Activated T-helper 17 cell treated with anti-CD3 and anti-CD28 coated beads, Interleukin-2, amount 50 U/mL, for 72 hours (primary cell): ENCODE results near the gene VPREB3. TPM values are rescaled to one million over a fixed set of nuclear protein-coding genes. Genes with fewer than 3 reads are reported as not detected.
A peak's percentile ranks its signal among the peaks of the same experiment; 100 is the strongest.

ENCODE experiments used
- ATAC-seq: fragments of 150-1000 bp; cut with Tn5 transposase; replicated peaks from 2 replicates; pipeline ENCODE4 v1.10.0; 2021; ENCODE audit warnings: mild to moderate bottlenecking, moderate library complexity
- H3K27ac Mint-ChIP-seq: one replicate; pipeline ENCODE4 v1.8.0; 2022; ENCODE audit warnings: mixed read lengths
- H3K27me3 Mint-ChIP-seq: one replicate; pipeline ENCODE4 v1.8.0; 2022; ENCODE audit warnings: mixed read lengths
- H3K36me3 Mint-ChIP-seq: one replicate; pipeline ENCODE4 v1.8.0; 2022; ENCODE audit warnings: low read depth, mild to moderate bottlenecking, mixed read lengths
- H3K4me1 Mint-ChIP-seq: one replicate; pipeline ENCODE4 v1.8.0; 2022; ENCODE audit warnings: mixed read lengths
- H3K4me3 Mint-ChIP-seq: one replicate; pipeline ENCODE4 v1.8.0; 2022; ENCODE audit warnings: mild to moderate bottlenecking, mixed read lengths
- H3K9me3 Mint-ChIP-seq: one replicate; pipeline ENCODE4 v1.8.0; 2022; ENCODE audit warnings: mixed read lengths
- total RNA-seq, 2 donors: library from RNA; stranded (reverse); gene quantifications; one replicate each; pipeline ENCODE4 v1.2.3, GENCODE V29; 2022

The VPREB3 gene
- total RNA-seq, 2 donors from 2014 or later, result not detected

DNA sequence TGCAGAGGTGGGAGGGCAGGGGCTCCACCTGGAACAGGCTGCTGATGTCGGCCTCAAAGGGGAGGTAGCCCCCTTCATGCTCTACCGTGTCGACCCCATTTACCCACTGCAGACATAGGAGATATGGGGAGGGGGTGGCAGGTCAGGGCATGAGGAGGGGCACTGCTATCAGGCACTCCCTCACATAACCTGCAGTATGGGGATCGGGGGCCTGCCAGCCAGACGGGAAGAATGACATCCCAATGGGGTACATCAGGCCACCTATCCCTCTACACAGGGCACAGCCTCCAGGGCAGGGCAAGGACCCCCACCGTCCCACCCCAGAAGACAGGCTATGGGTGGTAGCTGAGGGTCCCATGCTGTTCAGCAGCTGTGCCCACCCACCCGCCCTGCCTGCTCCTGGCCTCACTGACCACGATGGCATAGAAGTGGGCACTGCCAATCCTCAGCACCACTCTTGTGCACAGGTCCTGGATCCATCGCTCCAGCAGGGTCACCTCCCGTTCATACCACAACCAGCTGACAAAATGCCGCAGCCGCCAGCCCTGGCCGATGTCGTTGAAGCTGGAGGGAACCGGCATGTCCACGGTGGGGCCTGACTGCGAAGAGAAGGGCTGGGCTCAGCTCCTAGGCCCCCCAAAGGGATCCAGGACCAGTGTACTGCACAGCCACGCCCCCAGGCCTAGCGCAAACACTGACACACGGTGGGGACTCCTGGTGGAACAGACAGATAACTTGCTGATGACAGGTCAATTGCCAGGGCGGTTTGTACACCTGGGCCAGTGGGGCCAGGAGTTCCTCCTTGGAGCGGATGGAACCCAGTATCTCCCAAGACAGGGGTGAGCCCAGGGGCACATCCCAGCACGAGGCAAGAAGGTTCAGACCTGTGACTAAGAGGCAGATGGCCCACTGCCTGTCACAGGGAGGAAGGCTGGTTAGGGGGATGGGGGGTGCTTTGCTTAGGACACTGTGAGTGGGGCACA is 39.3 kb downstream of the VPREB3 start:
- H3K4me1 Mint-ChIP-seq, result peaks cover 7% of the 10 kb centered on the region
- H3K36me3 Mint-ChIP-seq, result peaks cover 43% of the 10 kb centered on the region
- peak overlapping the region; percentile 72 for H3K4me3 Mint-ChIP-seq
- no peaks in the 10 kb centered on the region for H3K27me3 Mint-ChIP-seq
- no peak for ATAC-seq
- peak overlapping the region; percentile 65 for H3K27ac Mint-ChIP-seq
- H3K9me3 Mint-ChIP-seq, result no peaks in the 10 kb centered on the region

DNA sequence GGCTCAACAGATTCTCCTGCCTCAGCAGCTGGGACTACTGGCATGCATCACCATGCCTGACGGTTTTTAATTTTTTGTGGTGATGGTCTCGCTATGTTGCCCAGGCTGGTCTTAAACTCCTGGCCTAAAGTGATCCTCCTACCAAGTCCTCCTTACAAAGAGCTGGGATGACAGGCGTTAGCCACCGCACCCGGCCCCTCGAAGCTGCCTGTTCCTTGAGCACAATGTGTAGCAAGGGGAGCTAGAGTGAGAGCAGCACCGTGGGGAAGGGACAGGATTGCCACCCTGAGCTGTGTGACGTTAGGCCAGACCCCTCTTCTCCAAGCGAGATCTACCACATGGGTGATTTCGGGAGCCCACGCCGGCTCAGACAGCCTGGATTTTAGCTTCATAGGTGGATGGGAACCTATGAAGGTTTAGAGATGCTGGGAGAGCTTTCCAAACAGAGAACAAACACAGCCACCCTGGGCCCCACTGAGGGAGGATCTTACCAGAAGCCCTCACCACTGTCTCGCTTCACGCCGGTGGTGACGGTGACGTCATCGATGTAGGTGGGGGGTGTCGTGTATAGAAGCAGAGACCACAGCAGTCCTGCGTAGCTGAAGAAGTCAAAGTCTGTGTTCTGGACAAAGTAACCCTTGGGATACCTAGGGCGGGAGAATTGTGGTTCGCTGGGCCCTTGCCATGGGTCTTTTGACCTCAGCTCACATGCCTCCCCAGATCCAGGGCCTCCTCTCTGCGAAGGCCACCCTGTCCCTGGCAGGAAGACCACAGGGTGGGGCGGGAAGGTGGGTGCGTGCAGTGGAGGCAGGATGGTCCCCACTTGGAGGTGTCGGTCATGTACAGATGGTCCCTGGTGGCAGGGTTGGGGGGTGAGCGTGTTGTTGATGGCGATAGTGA is 40.3 kb downstream of the VPREB3 start:
- no peaks in the 10 kb centered on the region for H3K9me3 Mint-ChIP-seq
- no peak for ATAC-seq
- no peaks in the 10 kb centered on the region for H3K27me3 Mint-ChIP-seq
- H3K27ac Mint-ChIP-seq, result no peak overlapping the region
- H3K36me3 Mint-ChIP-seq, result peaks cover 52% of the 10 kb centered on the region
- no peak overlapping the region for H3K4me3 Mint-ChIP-seq
- peaks cover 14% of the 10 kb centered on the region for H3K4me1 Mint-ChIP-seq

DNA sequence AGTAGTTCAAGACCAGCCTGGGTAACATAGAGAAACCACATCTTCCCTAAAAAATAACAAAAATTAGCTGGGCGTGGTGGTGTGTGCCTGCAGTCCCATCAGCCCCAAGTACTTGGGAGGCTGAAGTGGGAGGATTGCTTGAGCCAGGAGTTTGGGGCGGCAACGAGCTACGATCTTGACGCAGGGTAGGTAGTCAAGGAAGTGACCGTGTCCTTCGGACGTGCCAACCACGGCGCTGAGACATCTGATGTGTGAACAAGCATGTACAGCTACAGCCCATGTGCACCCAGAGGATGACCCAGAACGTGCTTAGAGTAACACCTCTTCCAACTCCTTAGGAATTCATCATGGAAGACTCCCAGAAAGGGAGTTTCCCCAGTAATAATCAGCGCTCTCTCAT is 42.0 kb downstream of the VPREB3 start:
- Mint-ChIP-seq H3K9me3 (no peaks in the 10 kb centered on the region), H3K4me1 (peaks cover 25% of the 10 kb centered on the region), H3K27ac (no peak overlapping the region), H3K4me3 (no peak overlapping the region), H3K27me3 (no peaks in the 10 kb centered on the region), H3K36me3 (peaks cover 69% of the 10 kb centered on the region)
- ATAC-seq, result no peak

DNA sequence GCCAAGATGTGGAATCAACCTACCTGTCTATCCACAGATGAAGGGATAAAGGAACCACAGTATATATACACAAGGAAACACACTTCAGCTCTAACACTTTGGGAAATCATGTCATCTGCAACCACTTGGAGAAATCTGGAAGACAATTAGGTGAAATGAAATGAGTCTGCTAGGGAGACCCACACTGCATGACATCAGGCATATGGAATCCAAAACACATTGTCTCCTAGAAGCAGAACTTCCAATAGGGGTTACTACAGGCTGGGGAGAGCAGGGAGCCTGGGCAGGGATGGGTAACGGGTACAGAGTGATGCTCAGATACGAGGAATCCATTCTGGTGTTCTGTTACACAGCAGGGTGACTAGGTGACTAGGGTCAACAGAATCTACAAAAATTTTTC is 45.1 kb downstream of the VPREB3 start:
- H3K36me3 Mint-ChIP-seq, result peaks cover 96% of the 10 kb centered on the region
- H3K4me3 Mint-ChIP-seq, result no peak overlapping the region
- H3K4me1 Mint-ChIP-seq, result peaks cover 49% of the 10 kb centered on the region
- H3K9me3 Mint-ChIP-seq, result no peaks in the 10 kb centered on the region
- peak overlapping the region; percentile 83 for H3K27ac Mint-ChIP-seq
- H3K27me3 Mint-ChIP-seq, result no peaks in the 10 kb centered on the region
- no peak for ATAC-seq

DNA sequence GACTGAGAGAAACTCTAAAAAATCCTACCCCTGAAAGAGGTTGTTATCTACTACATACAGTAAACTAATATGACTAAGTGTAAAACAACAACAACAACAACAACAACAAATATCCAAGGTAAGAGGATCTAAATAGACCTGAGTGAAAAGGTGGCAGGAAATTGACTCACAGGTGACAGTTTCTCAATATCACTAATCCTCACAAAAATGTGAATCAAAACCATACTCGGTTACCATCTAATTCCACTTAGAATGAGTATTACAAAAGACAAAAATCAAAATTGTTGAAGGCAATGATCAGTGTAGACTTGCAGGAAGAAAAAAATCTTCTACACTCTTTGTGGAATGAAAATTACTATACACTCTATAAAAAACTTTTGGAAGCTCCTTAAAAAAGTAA is 46.0 kb downstream of the VPREB3 start:
- peak overlapping the region; percentile 83 for H3K27ac Mint-ChIP-seq
- peaks cover 98% of the 10 kb centered on the region for H3K36me3 Mint-ChIP-seq
- H3K4me1 Mint-ChIP-seq, result peaks cover 54% of the 10 kb centered on the region
- peak; percentile 52 for ATAC-seq
- peak overlapping the region; percentile 30 for H3K4me3 Mint-ChIP-seq
- H3K27me3 Mint-ChIP-seq, result no peaks in the 10 kb centered on the region
- H3K9me3 Mint-ChIP-seq, result no peaks in the 10 kb centered on the region

DNA sequence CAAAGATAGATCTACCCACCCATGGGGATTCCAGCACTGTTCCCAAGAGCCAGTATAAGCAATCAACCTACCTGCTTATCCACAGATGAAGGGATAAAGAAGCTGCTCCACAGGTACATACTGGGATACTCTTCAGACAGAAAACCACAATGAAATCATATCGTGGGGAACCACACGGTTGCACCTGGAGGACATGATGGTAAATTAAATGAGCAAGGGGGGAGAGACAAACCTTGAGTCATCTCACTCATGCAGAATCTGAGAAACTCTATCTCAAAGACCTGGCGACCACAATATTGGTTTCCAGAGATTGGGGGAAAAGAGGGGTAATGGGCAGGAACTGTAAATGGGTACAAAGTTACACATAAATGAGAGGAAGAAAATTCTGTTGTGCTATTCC is 48.9 kb downstream of the VPREB3 start:
- H3K27me3 Mint-ChIP-seq, result no peaks in the 10 kb centered on the region
- H3K27ac Mint-ChIP-seq, result peak overlapping the region; percentile 88
- peak overlapping the region; percentile 49 for H3K4me3 Mint-ChIP-seq
- peaks cover 66% of the 10 kb centered on the region for H3K4me1 Mint-ChIP-seq
- peaks cover 100% of the 10 kb centered on the region for H3K36me3 Mint-ChIP-seq
- peak; percentile 80 for ATAC-seq
- H3K9me3 Mint-ChIP-seq, result no peaks in the 10 kb centered on the region

DNA sequence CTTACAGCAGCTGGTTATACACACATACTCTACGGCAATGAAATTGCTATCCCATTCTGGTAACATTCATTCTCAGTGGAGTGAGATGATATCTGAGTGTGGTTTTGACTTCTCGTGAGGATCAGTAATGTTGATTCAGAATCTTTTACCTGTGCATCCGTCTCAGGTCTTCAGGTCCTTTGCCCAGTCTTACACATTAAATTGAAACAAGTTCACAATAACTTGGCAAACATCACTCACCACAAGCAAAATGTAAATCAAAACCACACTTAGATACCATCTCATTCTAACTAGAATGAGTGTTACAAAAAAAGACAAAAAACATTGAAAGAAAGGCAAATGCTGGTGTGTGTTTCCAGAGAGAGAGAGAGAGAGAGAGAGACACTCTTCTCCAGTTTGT is 49.4 kb downstream of the VPREB3 start:
- Mint-ChIP-seq H3K27me3 (no peaks in the 10 kb centered on the region), H3K36me3 (peaks cover 100% of the 10 kb centered on the region), H3K4me1 (peaks cover 61% of the 10 kb centered on the region), H3K27ac (peak overlapping the region; percentile 88), H3K9me3 (no peaks in the 10 kb centered on the region), H3K4me3 (peak overlapping the region; percentile 49)
- ATAC-seq, result peak; percentile 71

DNA sequence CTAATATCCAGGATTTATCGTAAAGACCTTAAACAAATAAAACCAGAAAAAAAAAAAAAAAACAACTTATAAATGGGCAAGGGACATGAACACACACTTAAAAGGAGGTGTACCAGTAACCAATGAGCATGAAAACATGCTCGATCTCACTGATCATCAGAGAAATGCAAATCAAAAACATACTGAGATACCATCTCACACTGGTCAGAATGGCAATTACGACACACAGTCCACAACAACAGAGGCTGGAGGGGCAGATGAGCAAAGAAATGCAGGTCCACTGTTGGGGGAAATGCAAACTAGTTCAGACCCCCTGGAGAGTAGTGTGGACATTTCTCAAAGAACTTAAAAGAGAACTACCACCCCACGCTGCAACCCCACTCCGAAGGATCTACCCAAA is 50.2 kb downstream of the VPREB3 start:
- H3K36me3 Mint-ChIP-seq, result peaks cover 100% of the 10 kb centered on the region
- H3K4me1 Mint-ChIP-seq, result peaks cover 56% of the 10 kb centered on the region
- H3K27ac Mint-ChIP-seq, result peak overlapping the region; percentile 88
- no peaks in the 10 kb centered on the region for H3K27me3 Mint-ChIP-seq
- no peak for ATAC-seq
- H3K9me3 Mint-ChIP-seq, result no peaks in the 10 kb centered on the region
- peak overlapping the region; percentile 49 for H3K4me3 Mint-ChIP-seq

Other genes starting within 250 kb of the VPREB3 start
- not detected for gene IGLL1, start 174.1 kb downstream of the VPREB3 start, total RNA-seq
- gene DRICH1, start 122.1 kb downstream of the VPREB3 start, total RNA-seq, result under 1 TPM in 1 of 2 donors, not detected in 1; 0.40 TPM
- gene RGL4, start 63.4 kb downstream of the VPREB3 start, total RNA-seq, result 10 to 100 TPM in 1 of 2 donors, 1 to 10 TPM in 1; 4.1 to 10.4 TPM
- 1 to 10 TPM in 1 of 2 donors, under 1 TPM in 1; 0.82 to 1.1 TPM for gene ZNF70, start 3.3 kb downstream of the VPREB3 start, total RNA-seq
- not detected for gene C22orf15, start 8.6 kb upstream of the VPREB3 start, total RNA-seq
- gene CHCHD10, start 13.5 kb upstream of the VPREB3 start, total RNA-seq, result 100 to 1,000 TPM in 1 of 2 donors, 10 to 100 TPM in 1; 49.6 to 104 TPM
- under 1 TPM; 0.45 to 0.50 TPM for gene MMP11, start 18.4 kb upstream of the VPREB3 start, total RNA-seq
- 10 to 100 TPM; 51.4 to 70.1 TPM for gene SMARCB1, start 32.5 kb upstream of the VPREB3 start, total RNA-seq
- 1 to 10 TPM; 5.0 to 9.3 TPM for gene DERL3, start 84.6 kb upstream of the VPREB3 start, total RNA-seq
- 1 to 10 TPM; 3.8 to 5.9 TPM for gene SLC2A11, start 103.5 kb upstream of the VPREB3 start, total RNA-seq
- gene MIF, start 140.0 kb upstream of the VPREB3 start, total RNA-seq, result 1,000 to 10,000 TPM; 1,250 to 1,556 TPM
- gene GSTT2B, start 206.8 kb upstream of the VPREB3 start, total RNA-seq, result under 1 TPM; 0.37 to 0.41 TPM
- gene DDTL, start 212.5 kb upstream of the VPREB3 start, total RNA-seq, result 1 to 10 TPM; 2.8 to 4.9 TPM
- gene DDT, start 220.0 kb upstream of the VPREB3 start, total RNA-seq, result 100 to 1,000 TPM; 117 to 122 TPM
- gene GSTT2, start 225.7 kb upstream of the VPREB3 start, total RNA-seq, result under 1 TPM in 1 of 2 donors, not detected in 1; 0.29 TPM